ENCODE data around the gene USP15. TPM values are rescaled to one million over a fixed set of nuclear protein-coding genes. Genes with fewer than 3 reads are reported as not detected.
A peak's percentile ranks its signal among the peaks of the same experiment; 100 is the strongest.

USP15 gene
- total and polyA plus RNA-seq, 2 of the 4 experiments (the other 2 are of a cell fraction) = 28.5 to 49.6 TPM

DNA sequence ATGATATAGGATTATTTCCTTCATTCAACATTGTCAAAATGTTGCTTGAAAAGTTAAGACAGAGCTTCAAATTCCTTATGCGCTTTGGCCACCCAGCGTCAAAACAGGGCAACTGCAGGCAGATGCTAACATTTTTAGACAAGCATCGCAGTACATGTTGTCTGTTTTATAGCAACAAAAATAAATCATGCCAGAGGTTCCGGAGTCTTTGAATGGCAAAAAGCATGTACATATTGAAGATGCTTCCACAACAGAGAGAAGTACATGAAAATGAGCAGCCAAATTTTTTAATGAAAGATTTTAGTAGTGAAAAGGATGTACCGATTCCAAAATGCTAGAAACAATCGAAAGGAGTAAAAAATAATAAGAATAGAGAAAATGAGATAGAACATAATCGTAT is 49.8 kb upstream of the USP15 start:
- ChIA-PET POLR2A (ENCODE audit: unreplicated experiment) (no interaction called here), CTCF (interaction anchor here (0.6 to 2.0 kb wide), 15 partner anchors 8 to 1247 kb away, joined by 3 to 14 read pairs (median 3); no protein-coding TSS in a partner anchor)
- no peak overlapping the region for H3K4me2 ChIP-seq (ENCODE audit: low read depth, low read length)
- H3K27ac ChIP-seq (ENCODE audit: insufficient read depth, low read length) = no peak overlapping the region
- H3K4me3 ChIP-seq (ENCODE audit: insufficient read depth, low read depth, low read length) = no peak overlapping the region
- no peaks in the 10 kb centered on the region for H3K9me3 ChIP-seq (ENCODE audit: control insufficient read depth, insufficient read depth, low read length)
- WGBS, 2 experiments (ENCODE audit: extremely low coverage in 2 of 2, insufficient read length in 1 of 2) = 0% methylated on average over 1 of the region's 7 CpGs; no CpG with 5 or more reads in 1 of the 2 experiments
- in situ Hi-C loops (cut with MboI; ENCODE audit: low sequenced_read_pairs) = no loop called here
- no peaks in the 10 kb centered on the region for H3K79me1 ChIP-seq (ENCODE audit: low read depth in 1 of 2, low read length in 2 of 2)
- no peak overlapping the region for H2AFZ ChIP-seq (replicated peaks; ENCODE audit: low read length, poor library complexity)
- no peak overlapping the region for H3K14ac ChIP-seq (replicated peaks; ENCODE audit: low read depth, low read length)
- no peak overlapping the region for H3K9ac ChIP-seq (ENCODE audit: low read depth, low read length)
- H3K27me3 ChIP-seq (ENCODE audit: control insufficient read depth, insufficient read depth, low read length) = no peaks in the 10 kb centered on the region
- H3K36me3 ChIP-seq (ENCODE audit: control insufficient read depth, insufficient read depth, low read length) = no peaks in the 10 kb centered on the region
- H4K20me1 ChIP-seq (ENCODE audit: insufficient read depth, low read length) = no peaks in the 10 kb centered on the region
- no peak overlapping the region for H3K4ac ChIP-seq (ENCODE audit: low read depth, low read length)
- no peak overlapping the region for H2AK9ac ChIP-seq (replicated peaks; ENCODE audit: low read depth, low read length, poor library complexity)
- DNase-seq (peak; percentile 52), ATAC-seq (ENCODE audit: low read depth) (peak; percentile 75)
- H3K56ac ChIP-seq (ENCODE audit: extremely low read depth, insufficient read depth, low read length) = no peak overlapping the region
- H2BK5ac ChIP-seq (ENCODE audit: low read depth, low read length, poor library complexity, severe bottlenecking) = no peak overlapping the region
- dilution Hi-C loops (cut with HindIII; ENCODE audit: low sequenced_read_pairs, unreplicated experiment) = no loop called here
- no peaks in the 10 kb centered on the region for H3K9me1 ChIP-seq (ENCODE audit: insufficient read depth, low read length)
- H2BK120ac ChIP-seq (ENCODE audit: low read depth, low read length) = no peak overlapping the region
- no TSS peak for BruUV-seq (replicated peaks)
- H4K5ac ChIP-seq (ENCODE audit: low read depth, low read length) = no peak overlapping the region
- H3K18ac ChIP-seq (ENCODE audit: low read depth, low read length) = no peak overlapping the region
- no peaks in the 10 kb centered on the region for H3K4me1 ChIP-seq (ENCODE audit: control insufficient read depth, insufficient read depth, low read length)
- H4K8ac ChIP-seq (ENCODE audit: low read depth in 2 of 2, low read length in 2 of 2) = no peak overlapping the region
- TF ChIP-seq RAD21 (IDR thresholded peaks at IDR 0.05; ENCODE audit: low read length) (peak; percentile 34; the same call in 1 of the 2 replicates), SMC3 (IDR thresholded peaks at IDR 0.05; ENCODE audit: low read depth, low read length) (peak; percentile 33; the same call in 1 of the 2 replicates), FOS (IDR thresholded peaks at IDR 0.05; ENCODE audit: low read depth, low read length) (no peak), MAZ (IDR thresholded peaks at IDR 0.05; ENCODE audit: borderline replicate concordance, low read depth, low read length) (no peak)
- TF ChIP-seq, protein P1, sequence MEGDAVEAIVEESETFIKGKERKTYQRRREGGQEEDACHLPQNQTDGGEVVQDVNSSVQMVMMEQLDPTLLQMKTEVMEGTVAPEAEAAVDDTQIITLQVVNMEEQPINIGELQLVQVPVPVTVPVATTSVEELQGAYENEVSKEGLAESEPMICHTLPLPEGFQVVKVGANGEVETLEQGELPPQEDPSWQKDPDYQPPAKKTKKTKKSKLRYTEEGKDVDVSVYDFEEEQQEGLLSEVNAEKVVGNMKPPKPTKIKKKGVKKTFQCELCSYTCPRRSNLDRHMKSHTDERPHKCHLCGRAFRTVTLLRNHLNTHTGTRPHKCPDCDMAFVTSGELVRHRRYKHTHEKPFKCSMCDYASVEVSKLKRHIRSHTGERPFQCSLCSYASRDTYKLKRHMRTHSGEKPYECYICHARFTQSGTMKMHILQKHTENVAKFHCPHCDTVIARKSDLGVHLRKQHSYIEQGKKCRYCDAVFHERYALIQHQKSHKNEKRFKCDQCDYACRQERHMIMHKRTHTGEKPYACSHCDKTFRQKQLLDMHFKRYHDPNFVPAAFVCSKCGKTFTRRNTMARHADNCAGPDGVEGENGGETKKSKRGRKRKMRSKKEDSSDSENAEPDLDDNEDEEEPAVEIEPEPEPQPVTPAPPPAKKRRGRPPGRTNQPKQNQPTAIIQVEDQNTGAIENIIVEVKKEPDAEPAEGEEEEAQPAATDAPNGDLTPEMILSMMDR (conservative IDR thresholded peaks at IDR 0.05; ENCODE audit: low read depth, low read length) = peak; percentile 69
- no peak overlapping the region for H2AK5ac ChIP-seq (ENCODE audit: low read depth, low read length)
- H4K91ac ChIP-seq (ENCODE audit: insufficient read depth, low read depth, low read length) = no peak overlapping the region
- H2BK15ac ChIP-seq (ENCODE audit: low read depth, low read length) = no peak overlapping the region
- H3K23ac ChIP-seq (ENCODE audit: low read depth, low read length) = no peak overlapping the region
- intact Hi-C loops (cut with micrococcal nuclease) = no loop called here
- H2BK20ac ChIP-seq (ENCODE audit: low read depth, low read length) = no peak overlapping the region

Data from IMR-90 (cell line).